Mammary epithelial cell (primary cell): ENCODE results near the gene F12.
"Not testable (repeated sequence)": the region's sequence is repeated elsewhere in the genome, so short reads cannot be mapped to it uniquely, and the experiment has no call there.

Experiments
- EZH2 ChIP-seq: IDR thresholded peaks from 2 replicates; pipeline ENCODE4 v1.6.1; 2012; ENCODE audit warnings: low read length, inconsistent platforms, borderline replicate concordance
- TF ChIP-seq, protein P1 (sequence below), 2 donors: IDR thresholded peaks in 1 of 2; conservative IDR thresholded peaks in 1 of 2; 2 replicates each; pipeline ENCODE4 v1.5.1; 2011 to 2012; ENCODE audit warnings: inconsistent platforms in 2 of 2, low read length in 2 of 2, mild to moderate bottlenecking in 2 of 2, control low read depth in 1 of 2, low read depth in 1 of 2; ENCODE audit not compliant: insufficient read depth in 1 of 2; ENCODE audit errors: extremely low read depth in 1 of 2

DNA sequence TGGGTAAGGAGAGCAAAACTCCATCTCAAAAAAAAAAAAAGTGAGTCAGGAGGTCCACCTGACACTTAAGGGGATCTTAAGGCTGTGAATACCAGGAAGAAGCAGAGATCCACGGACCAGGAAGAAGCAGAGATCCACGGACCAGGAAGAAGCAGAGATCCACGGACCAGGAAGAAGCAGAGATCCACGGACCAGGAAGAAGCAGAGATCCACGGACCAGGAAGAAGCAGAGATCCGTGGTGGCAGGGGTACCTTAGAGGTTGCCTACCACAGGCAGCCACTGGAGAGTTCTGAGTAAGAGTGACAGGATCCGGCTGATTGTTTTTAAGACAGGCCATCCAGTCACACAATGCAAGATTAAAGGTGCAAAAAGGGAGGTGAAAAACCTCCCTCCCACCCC lies 11.1 kb upstream of the F12 start:
- TF ChIP-seq, protein P1, sequence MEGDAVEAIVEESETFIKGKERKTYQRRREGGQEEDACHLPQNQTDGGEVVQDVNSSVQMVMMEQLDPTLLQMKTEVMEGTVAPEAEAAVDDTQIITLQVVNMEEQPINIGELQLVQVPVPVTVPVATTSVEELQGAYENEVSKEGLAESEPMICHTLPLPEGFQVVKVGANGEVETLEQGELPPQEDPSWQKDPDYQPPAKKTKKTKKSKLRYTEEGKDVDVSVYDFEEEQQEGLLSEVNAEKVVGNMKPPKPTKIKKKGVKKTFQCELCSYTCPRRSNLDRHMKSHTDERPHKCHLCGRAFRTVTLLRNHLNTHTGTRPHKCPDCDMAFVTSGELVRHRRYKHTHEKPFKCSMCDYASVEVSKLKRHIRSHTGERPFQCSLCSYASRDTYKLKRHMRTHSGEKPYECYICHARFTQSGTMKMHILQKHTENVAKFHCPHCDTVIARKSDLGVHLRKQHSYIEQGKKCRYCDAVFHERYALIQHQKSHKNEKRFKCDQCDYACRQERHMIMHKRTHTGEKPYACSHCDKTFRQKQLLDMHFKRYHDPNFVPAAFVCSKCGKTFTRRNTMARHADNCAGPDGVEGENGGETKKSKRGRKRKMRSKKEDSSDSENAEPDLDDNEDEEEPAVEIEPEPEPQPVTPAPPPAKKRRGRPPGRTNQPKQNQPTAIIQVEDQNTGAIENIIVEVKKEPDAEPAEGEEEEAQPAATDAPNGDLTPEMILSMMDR (conservative IDR thresholded peaks at IDR 0.05 in 1 of 2, IDR thresholded peaks at IDR 0.05 in 1 of 2; ENCODE audit: extremely low read depth in 1 of 2, insufficient read depth in 1 of 2, low read depth in 1 of 2, low read length in 2 of 2) = not testable (repeated sequence)
- not testable (repeated sequence) for TF ChIP-seq EZH2
